IMR-90 (cell line): ENCODE data around the gene SLC9A9. TPM values are rescaled to one million over a fixed set of nuclear protein-coding genes. Genes with fewer than 3 reads are reported as not detected.

Source experiments
- ATAC-seq: fragments of 200-7000 bp; cut with Tn5 transposase; 2 replicates; pipeline ENCODE4 v1.9.1; 2020; ENCODE audit warnings: low read depth, mild to moderate bottlenecking, moderate library complexity
- BruUV-seq: library from RNA; stranded (reverse); fragments of 400-500 nt; replicated peaks from 2 replicates; lab custom pipeline; 2021; lab: Mats Ljungman, UMichigan
- CTCF ChIA-PET: fragments of 300-600 bp; formaldehyde crosslinking; extraction: SDS; loops from one replicate; lab custom pipeline; 2021; ENCODE audit warnings: antibody characterized with exemption; lab: Yijun Ruan, JAX
- POLR2A ChIA-PET: fragments of 300-600 bp; sonication (Branson Sonifier 250); formaldehyde crosslinking; loops from one replicate; lab custom pipeline; 2022; ENCODE audit warnings: antibody characterized with exemption; ENCODE audit not compliant: unreplicated experiment; lab: Charles Lee
- DNase-seq: peaks from one replicate; pipeline ENCODE4 v3.0.0; 2013
- H2AFZ ChIP-seq: replicated peaks from 2 replicates; pipeline ENCODE3; 2013; ENCODE audit warnings: low read length, mild to moderate bottlenecking; ENCODE audit not compliant: poor library complexity
- H2AK5ac ChIP-seq: 2 replicates; pipeline ENCODE4 v1.6.1; 2013; ENCODE audit warnings: low read depth, low read length, inconsistent platforms
- H2AK9ac ChIP-seq: replicated peaks from 2 replicates; pipeline ENCODE3; 2013; ENCODE audit warnings: mild to moderate bottlenecking, low read depth, low read length, moderate library complexity; ENCODE audit not compliant: poor library complexity
- H2BK120ac ChIP-seq: 2 replicates; pipeline ENCODE4 v1.6.1; 2013; ENCODE audit warnings: low read depth, low read length, inconsistent platforms
- H2BK15ac ChIP-seq: 3 replicates; pipeline ENCODE4 v1.6.1; 2013; ENCODE audit warnings: low read depth, low read length, inconsistent platforms
- H2BK20ac ChIP-seq: 2 replicates; pipeline ENCODE4 v1.6.1; 2013; ENCODE audit warnings: low read depth, mild to moderate bottlenecking, inconsistent platforms, low read length, moderate library complexity
- H2BK5ac ChIP-seq: 2 replicates; pipeline ENCODE4 v1.6.1; 2013; ENCODE audit warnings: mild to moderate bottlenecking, low read depth, low read length, inconsistent platforms; ENCODE audit not compliant: poor library complexity, severe bottlenecking
- H3K14ac ChIP-seq: replicated peaks from 2 replicates; pipeline ENCODE4 v1.6.1; 2013; ENCODE audit warnings: low read depth, low read length, inconsistent platforms
- H3K18ac ChIP-seq: 2 replicates; pipeline ENCODE4 v1.6.1; 2013; ENCODE audit warnings: low read depth, low read length, control low read depth
- H3K23ac ChIP-seq: 2 replicates; pipeline ENCODE4 v1.6.1; 2013; ENCODE audit warnings: low read depth, low read length, inconsistent platforms
- H3K27ac ChIP-seq: 2 replicates; pipeline ENCODE4 v1.5.1; 2013; ENCODE audit warnings: mild to moderate bottlenecking, control low read depth, low read length; ENCODE audit not compliant: insufficient read depth
- H3K27me3 ChIP-seq: 2 replicates; pipeline ENCODE4 v1.6.1; 2013; ENCODE audit warnings: low read length; ENCODE audit not compliant: control insufficient read depth, insufficient read depth
- H3K36me3 ChIP-seq: 2 replicates; pipeline ENCODE4 v1.6.1; 2013; ENCODE audit warnings: low read length, mixed read lengths; ENCODE audit not compliant: control insufficient read depth, insufficient read depth
- H3K4ac ChIP-seq: 2 replicates; pipeline ENCODE4 v1.6.1; 2013; ENCODE audit warnings: low read depth, low read length, inconsistent platforms
- H3K4me1 ChIP-seq: 2 replicates; pipeline ENCODE4 v1.6.1; 2013; ENCODE audit warnings: low read length, mixed read lengths; ENCODE audit not compliant: control insufficient read depth, insufficient read depth
- H3K4me2 ChIP-seq: 2 replicates; pipeline ENCODE4 v1.6.1; 2013; ENCODE audit warnings: low read depth, mild to moderate bottlenecking, control low read depth, low read length, moderate library complexity
- H3K4me3 ChIP-seq: 2 replicates; pipeline ENCODE4 v1.5.1; 2013; ENCODE audit warnings: low read depth, mild to moderate bottlenecking, control low read depth, low read length, moderate library complexity; ENCODE audit not compliant: insufficient read depth
- H3K56ac ChIP-seq: 2 replicates; pipeline ENCODE4 v1.6.1; 2013; ENCODE audit warnings: low read length, inconsistent platforms; ENCODE audit not compliant: insufficient read depth; ENCODE audit errors: extremely low read depth
- H3K79me1 ChIP-seq, 2 experiments: 2 replicates each; pipeline ENCODE4 v1.6.1; 2013; ENCODE audit warnings: low read length in 2 of 2, inconsistent platforms in 1 of 2, low read depth in 1 of 2
- H3K9ac ChIP-seq: 2 replicates; pipeline ENCODE4 v1.6.1; 2013; ENCODE audit warnings: low read depth, low read length, control low read depth
- H3K9me1 ChIP-seq: 2 replicates; pipeline ENCODE4 v1.6.1; 2013; ENCODE audit warnings: low read length, inconsistent platforms; ENCODE audit not compliant: insufficient read depth
- H3K9me3 ChIP-seq: 2 replicates; pipeline ENCODE4 v1.6.1; 2013; ENCODE audit warnings: low read length; ENCODE audit not compliant: control insufficient read depth, insufficient read depth
- H4K20me1 ChIP-seq: 2 replicates; pipeline ENCODE4 v1.6.1; 2013; ENCODE audit warnings: low read length, inconsistent platforms; ENCODE audit not compliant: insufficient read depth
- H4K5ac ChIP-seq: 2 replicates; pipeline ENCODE4 v1.6.1; 2013; ENCODE audit warnings: mild to moderate bottlenecking, low read depth, low read length, control low read depth
- H4K8ac ChIP-seq, 2 experiments: 2 replicates each; pipeline ENCODE4 v1.6.1; 2013; ENCODE audit warnings: low read depth in 2 of 2, low read length in 2 of 2, control low read depth in 1 of 2, inconsistent platforms in 1 of 2
- H4K91ac ChIP-seq: 2 replicates; pipeline ENCODE4 v1.6.1; 2013; ENCODE audit warnings: low read depth, low read length, inconsistent platforms; ENCODE audit not compliant: insufficient read depth
- BHLHE40 ChIP-seq: fragments of 150-350 bp; IDR thresholded peaks from 2 replicates; pipeline ENCODE4 v1.6.1; 2016; ENCODE audit warnings: mild to moderate bottlenecking, low read depth, low read length
- CEBPB ChIP-seq: IDR thresholded peaks from 2 replicates; pipeline ENCODE4 v1.6.1; 2012; ENCODE audit warnings: low read depth, low read length, improper control_type of control experiment
- CHD1 ChIP-seq: IDR thresholded peaks from 2 replicates; pipeline ENCODE4 v1.6.1; 2012; ENCODE audit warnings: low read depth, low read length, improper control_type of control experiment
- CTCF ChIP-seq: conservative IDR thresholded peaks from 2 replicates; pipeline ENCODE4 v1.5.1; 2012; ENCODE audit warnings: mild to moderate bottlenecking, low read depth, low read length, improper control_type of control experiment
- ELK1 ChIP-seq: fragments of 150-350 bp; IDR thresholded peaks from 2 replicates; pipeline ENCODE4 v1.6.1; 2016; ENCODE audit warnings: low read depth, mild to moderate bottlenecking, low read length, moderate library complexity, borderline replicate concordance
- MAFK ChIP-seq: IDR thresholded peaks from 2 replicates; pipeline ENCODE4 v1.6.1; 2012; ENCODE audit warnings: low read depth, low read length, improper control_type of control experiment
- MAZ ChIP-seq: IDR thresholded peaks from 2 replicates; pipeline ENCODE4 v1.6.1; 2012; ENCODE audit warnings: low read depth, mild to moderate bottlenecking, low read length, improper control_type of control experiment, moderate library complexity, borderline replicate concordance
- MXI1 ChIP-seq: IDR thresholded peaks from 2 replicates; pipeline ENCODE4 v1.6.1; 2012; ENCODE audit warnings: low read depth, mild to moderate bottlenecking, low read length, moderate library complexity, borderline replicate concordance
- NFE2L2 ChIP-seq: fragments of 150-350 bp; IDR thresholded peaks from 2 replicates; pipeline ENCODE4 v1.6.1; 2016; ENCODE audit warnings: low read depth, mild to moderate bottlenecking, low read length
- POLR2A ChIP-seq: IDR thresholded peaks from 2 replicates; pipeline ENCODE4 v1.6.1; 2012; ENCODE audit warnings: mild to moderate bottlenecking, low read depth, low read length
- RAD21 ChIP-seq: IDR thresholded peaks from 2 replicates; pipeline ENCODE4 v1.6.1; 2012; ENCODE audit warnings: low read length, improper control_type of control experiment
- RCOR1 ChIP-seq: IDR thresholded peaks from 2 replicates; pipeline ENCODE4 v1.6.1; 2012; ENCODE audit warnings: mild to moderate bottlenecking, low read length, improper control_type of control experiment; ENCODE audit not compliant: insufficient replicate concordance
- RFX5 ChIP-seq: IDR thresholded peaks from 2 replicates; pipeline ENCODE4 v1.8.0; 2012; ENCODE audit warnings: low read depth, mild to moderate bottlenecking, low read length, moderate library complexity
- SMC3 ChIP-seq: fragments of 150-350 bp; IDR thresholded peaks from 2 replicates; pipeline ENCODE4 v1.6.1; 2016; ENCODE audit warnings: low read depth, mild to moderate bottlenecking, antibody characterized with exemption, low read length, moderate library complexity
- USF2 ChIP-seq: fragments of 150-350 bp; IDR thresholded peaks from 2 replicates; pipeline ENCODE4 v1.6.1; 2017; ENCODE audit warnings: mild to moderate bottlenecking, antibody characterized with exemption, low read length, low read depth
- WGBS, 2 experiments: methylation state at CpG; one replicate each; pipeline versions ENCODE4 v1.1.5 to v1.1.7; 2013; ENCODE audit warnings: missing lambda C conversion rate in 2 of 2; ENCODE audit not compliant: insufficient read length in 1 of 2; ENCODE audit errors: extremely low coverage in 2 of 2; 5-methylcytosine and 5-hydroxymethylcytosine counted together
- dilution Hi-C: fragments of 300-500 bp; cut with HindIII; formaldehyde crosslinking; loops from one replicate; pipeline ENCODE4 v1.14.3; 2018; ENCODE audit warnings: low sequenced_read_pairs; ENCODE audit not compliant: unreplicated experiment
- in situ Hi-C: fragments of 300-500 bp; cut with MboI; formaldehyde crosslinking; loops from 3 replicates; pipeline ENCODE4 v1.14.3; 2019; ENCODE audit warnings: low sequenced_read_pairs, inconsistent platforms, mixed read lengths
- intact Hi-C: fragments of 100-400 bp; cut with micrococcal nuclease; formaldehyde crosslinking; loops from 2 replicates; pipeline ENCODE4 v1.10.0; 2022
- polyA plus RNA-seq, 3 experiments: library from polyadenylated mRNA; depleted of rRNA; stranded (reverse); fragments of >200 nt; gene quantifications; 2 replicates each; pipeline ENCODE4 v1.2.3, GENCODE V29; 2012; ENCODE audit warnings: low replicate concordance in 1 of 3
- total RNA-seq: library from RNA; depleted of rRNA; stranded (reverse); fragments of >200 nt; gene quantifications from 2 replicates; pipeline ENCODE4 v1.2.3, GENCODE V29; 2012

The SLC9A9 gene
- total and polyA plus RNA-seq, 2 of the 4 experiments (the other 2 are of a cell fraction), result 1.4 to 2.3 TPM

- no peak overlapping the region for H3K23ac ChIP-seq
- DNase-seq (no peak), ATAC-seq (no peak)
- no peaks in the 10 kb centered on the region for H3K4me1 ChIP-seq
- no peak overlapping the region for H3K14ac ChIP-seq
- H2AFZ ChIP-seq, result no peak overlapping the region
- no peak overlapping the region for H3K27ac ChIP-seq
- no peak overlapping the region for H2BK20ac ChIP-seq
- H2BK5ac ChIP-seq, result no peak overlapping the region
- CTCF ChIA-PET, result interaction anchor here (0.6 kb wide), 1 partner anchor 53 kb away, joined by 3 read pairs; no protein-coding TSS in a partner anchor
- no peak overlapping the region for H2AK5ac ChIP-seq
- no peak overlapping the region for H4K8ac ChIP-seq
- no peak overlapping the region for H2BK15ac ChIP-seq
- TF ChIP-seq RFX5 (no peak), BHLHE40 (no peak), CEBPB (no peak), SMC3 (no peak), MAZ (no peak), CTCF (no peak), CHD1 (no peak), NFE2L2 (no peak), ELK1 (no peak), RAD21 (no peak), MAFK (no peak), USF2 (no peak), MXI1 (no peak), POLR2A (no peak), RCOR1 (no peak)
- no peak overlapping the region for H3K4me2 ChIP-seq
- dilution Hi-C loops (no loop called here), intact Hi-C loops (no loop called here), in situ Hi-C loops (no loop called here)
- no peaks in the 10 kb centered on the region for H3K9me3 ChIP-seq
- H4K20me1 ChIP-seq, result no peaks in the 10 kb centered on the region
- no peak overlapping the region for H4K5ac ChIP-seq
- no peaks in the 10 kb centered on the region for H3K79me1 ChIP-seq
- no peak overlapping the region for H3K4ac ChIP-seq
- H2BK120ac ChIP-seq, result no peak overlapping the region
- no peak overlapping the region for H3K4me3 ChIP-seq
- no TSS peak for BruUV-seq
- H3K18ac ChIP-seq, result no peak overlapping the region
- H2AK9ac ChIP-seq, result no peak overlapping the region
- WGBS, 2 experiments, result 75% methylated on average over 2 of the region's 8 CpGs; no CpG with 5 or more reads in 1 of the 2 experiments
- H3K27me3 ChIP-seq, result no peaks in the 10 kb centered on the region
- H3K36me3 ChIP-seq, result no peaks in the 10 kb centered on the region
- H3K9me1 ChIP-seq, result no peaks in the 10 kb centered on the region
- H4K91ac ChIP-seq, result no peak overlapping the region
- no peak overlapping the region for H3K9ac ChIP-seq
- POLR2A ChIA-PET, result no interaction called here
- H3K56ac ChIP-seq, result no peak overlapping the region
Measured at GRCh38 chr3:143573610-143574303, 274.5 kb downstream of the SLC9A9 start.
